MM.1S (cell line): ENCODE results near the gene EIF2D.

Source experiments
- CTCF ChIP-seq: fragments of 300-600 bp; sonication (generic); IDR thresholded peaks from 2 replicates; pipeline ENCODE4 v1.5.1; 2016; ENCODE audit warnings: antibody characterized with exemption, low read length, mixed read lengths
- EZH2phosphoT487 ChIP-seq: fragments of 300-600 bp; sonication (generic); IDR thresholded peaks from 2 replicates; pipeline ENCODE4 v1.6.1; 2018; ENCODE audit warnings: antibody characterized with exemption, low read length

GRCh38 chr1:206633708-206634121 lies 21.4 kb upstream of the EIF2D start:
- TF ChIP-seq CTCF, result no peak
- no peak for TF ChIP-seq EZH2phosphoT487
